ENCODE results near the gene EGLN2.
"Not testable (repeated sequence)": the region's sequence is repeated elsewhere in the genome, so short reads cannot be mapped to it uniquely, and the experiment has no call there.

DNA sequence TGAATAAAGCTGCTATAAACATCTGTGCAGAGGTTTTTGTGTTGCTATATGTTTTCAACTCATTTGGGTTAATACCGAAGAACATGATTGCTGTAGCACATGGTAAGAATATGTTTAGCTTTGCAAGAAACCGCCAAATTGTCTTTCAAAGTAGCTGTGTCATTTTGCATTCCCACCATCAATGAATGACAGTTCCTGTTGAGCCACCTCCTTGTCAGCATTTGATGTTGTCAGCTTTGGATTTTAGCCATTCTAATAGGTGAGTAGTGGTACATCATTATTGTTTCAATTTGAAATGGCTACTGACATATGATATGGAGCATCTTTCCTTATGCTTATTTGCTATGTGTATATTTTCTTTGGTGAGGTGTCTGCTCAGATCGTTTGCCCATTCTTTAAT, 43.0 kb downstream of the EGLN2 start:
- TF ChIP-seq, protein P1, sequence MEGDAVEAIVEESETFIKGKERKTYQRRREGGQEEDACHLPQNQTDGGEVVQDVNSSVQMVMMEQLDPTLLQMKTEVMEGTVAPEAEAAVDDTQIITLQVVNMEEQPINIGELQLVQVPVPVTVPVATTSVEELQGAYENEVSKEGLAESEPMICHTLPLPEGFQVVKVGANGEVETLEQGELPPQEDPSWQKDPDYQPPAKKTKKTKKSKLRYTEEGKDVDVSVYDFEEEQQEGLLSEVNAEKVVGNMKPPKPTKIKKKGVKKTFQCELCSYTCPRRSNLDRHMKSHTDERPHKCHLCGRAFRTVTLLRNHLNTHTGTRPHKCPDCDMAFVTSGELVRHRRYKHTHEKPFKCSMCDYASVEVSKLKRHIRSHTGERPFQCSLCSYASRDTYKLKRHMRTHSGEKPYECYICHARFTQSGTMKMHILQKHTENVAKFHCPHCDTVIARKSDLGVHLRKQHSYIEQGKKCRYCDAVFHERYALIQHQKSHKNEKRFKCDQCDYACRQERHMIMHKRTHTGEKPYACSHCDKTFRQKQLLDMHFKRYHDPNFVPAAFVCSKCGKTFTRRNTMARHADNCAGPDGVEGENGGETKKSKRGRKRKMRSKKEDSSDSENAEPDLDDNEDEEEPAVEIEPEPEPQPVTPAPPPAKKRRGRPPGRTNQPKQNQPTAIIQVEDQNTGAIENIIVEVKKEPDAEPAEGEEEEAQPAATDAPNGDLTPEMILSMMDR (IDR thresholded peaks at IDR 0.05): not testable (repeated sequence)
- not testable (repeated sequence) for TF ChIP-seq SIN3A (IDR thresholded peaks at IDR 0.05; ENCODE audit: borderline replicate concordance, insufficient read depth, low read depth, low read length)
